ENCODE data around the gene CALCR.

DNA sequence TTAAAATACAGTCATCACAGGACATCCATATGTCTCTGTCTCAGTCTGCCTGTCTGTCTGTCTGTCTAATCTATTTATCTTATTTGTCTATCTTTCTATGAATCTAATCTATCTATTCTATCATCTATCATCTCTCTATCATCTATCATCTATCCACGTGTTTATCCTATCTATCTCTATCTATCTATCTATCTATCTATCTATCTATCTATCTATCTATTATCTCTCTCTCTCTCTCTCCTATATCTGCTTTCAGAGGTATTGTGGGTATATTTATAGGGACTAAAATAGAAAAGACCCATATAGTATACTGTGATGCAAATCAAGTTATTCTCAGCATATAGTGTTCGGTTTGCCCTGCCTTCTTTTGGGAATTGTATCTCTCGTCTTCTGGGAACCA is 174.9 kb downstream of the CALCR start:
- TF ChIP-seq, protein P1, sequence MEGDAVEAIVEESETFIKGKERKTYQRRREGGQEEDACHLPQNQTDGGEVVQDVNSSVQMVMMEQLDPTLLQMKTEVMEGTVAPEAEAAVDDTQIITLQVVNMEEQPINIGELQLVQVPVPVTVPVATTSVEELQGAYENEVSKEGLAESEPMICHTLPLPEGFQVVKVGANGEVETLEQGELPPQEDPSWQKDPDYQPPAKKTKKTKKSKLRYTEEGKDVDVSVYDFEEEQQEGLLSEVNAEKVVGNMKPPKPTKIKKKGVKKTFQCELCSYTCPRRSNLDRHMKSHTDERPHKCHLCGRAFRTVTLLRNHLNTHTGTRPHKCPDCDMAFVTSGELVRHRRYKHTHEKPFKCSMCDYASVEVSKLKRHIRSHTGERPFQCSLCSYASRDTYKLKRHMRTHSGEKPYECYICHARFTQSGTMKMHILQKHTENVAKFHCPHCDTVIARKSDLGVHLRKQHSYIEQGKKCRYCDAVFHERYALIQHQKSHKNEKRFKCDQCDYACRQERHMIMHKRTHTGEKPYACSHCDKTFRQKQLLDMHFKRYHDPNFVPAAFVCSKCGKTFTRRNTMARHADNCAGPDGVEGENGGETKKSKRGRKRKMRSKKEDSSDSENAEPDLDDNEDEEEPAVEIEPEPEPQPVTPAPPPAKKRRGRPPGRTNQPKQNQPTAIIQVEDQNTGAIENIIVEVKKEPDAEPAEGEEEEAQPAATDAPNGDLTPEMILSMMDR (IDR thresholded peaks at IDR 0.05), result no peak
- no peak for TF ChIP-seq POLR2AphosphoS5 (IDR thresholded peaks at IDR 0.05)

All from breast epithelium (tissue), 3 donors.